ENCODE data around the gene CLNK.

- TF ChIP-seq TAF1 (IDR thresholded peaks at IDR 0.05; ENCODE audit: borderline replicate concordance, insufficient read depth, low read length): no peak
- no peak for TF ChIP-seq POLR2AphosphoS5 (IDR thresholded peaks at IDR 0.05; ENCODE audit: low read depth, low read length)
- TF ChIP-seq FOXP2 (optimal IDR thresholded peaks at IDR 0.05; ENCODE audit: borderline replicate concordance, extremely low read depth, extremely low read length, insufficient read depth): no peak
- no peak for TF ChIP-seq REST (IDR thresholded peaks at IDR 0.05; ENCODE audit: insufficient read depth in 1 of 2, low read depth in 2 of 2, low read length in 2 of 2)
These were observed 204.0 kb downstream of the CLNK start for GRCh38 chr4:10480616-10481015.

All from PFSK-1 (cell line).